Esophagus (tissue), 2 donors: ENCODE data around the gene DCP2. TPM values are rescaled to one million over a fixed set of nuclear protein-coding genes. Genes with fewer than 3 reads are reported as not detected.

Source experiments
- H3K27ac ChIP-seq, 2 donors: one replicate each; pipeline ENCODE4 v1.5.1; 2013; ENCODE audit warnings: low read depth in 2 of 2, mild to moderate bottlenecking in 2 of 2, inconsistent platforms in 1 of 2, low read length in 1 of 2, moderate library complexity in 1 of 2
- H3K27me3 ChIP-seq, 2 donors: one replicate each; pipeline ENCODE4 v1.6.1; 2013; ENCODE audit warnings: low read length in 2 of 2, control low read depth in 1 of 2, mild to moderate bottlenecking in 1 of 2; ENCODE audit not compliant: insufficient read depth in 2 of 2, control insufficient read depth in 1 of 2
- H3K36me3 ChIP-seq, 2 donors: one replicate each; pipeline ENCODE4 v1.6.1; 2013; ENCODE audit warnings: low read length in 1 of 2; ENCODE audit not compliant: control insufficient read depth in 2 of 2, insufficient read depth in 2 of 2
- H3K4me1 ChIP-seq, 2 donors: one replicate each; pipeline ENCODE4 v1.6.1; 2013; ENCODE audit warnings: low read length in 1 of 2; ENCODE audit not compliant: control insufficient read depth in 2 of 2, insufficient read depth in 2 of 2
- H3K4me3 ChIP-seq, 2 donors: one replicate each; pipeline ENCODE4 v1.5.1; 2013; ENCODE audit warnings: low read length in 2 of 2, mild to moderate bottlenecking in 2 of 2, low read depth in 1 of 2, moderate library complexity in 1 of 2
- H3K9me3 ChIP-seq, 2 donors: one replicate each; pipeline ENCODE4 v1.6.1; 2013; ENCODE audit warnings: mild to moderate bottlenecking in 2 of 2, low read depth in 1 of 2, low read length in 1 of 2, moderate library complexity in 1 of 2; ENCODE audit not compliant: control insufficient read depth in 2 of 2, insufficient read depth in 1 of 2
- WGBS, 2 donors: extraction: QIAGEN DNeasy Blood & Tissue Kit; methylation state at CpG; one replicate each; pipeline ENCODE4 v1.1.7; 2013; 5-methylcytosine and 5-hydroxymethylcytosine counted together
- polyA plus RNA-seq, 2 donors: library from polyadenylated mRNA; stranded (reverse); fragments of 200-250 nt; gene quantifications; one replicate each; pipeline ENCODE4 v1.2.3, GENCODE V29; 2013
- donor health status: healthy with polysubstance abuse.
- donor health status: Bipolar disorder and iron deficiency.

The DCP2 gene
- polyA plus RNA-seq, 2 donors: 4.7 to 4.8 TPM

- Histone ChIP-seq H3K27me3 (no peaks in the 10 kb centered on the region), H3K4me1 (peaks cover 3 to 5% of the 10 kb centered on the region in 2 donors), H3K27ac (peak overlapping the region in 1 of 2 donors; percentile 2), H3K4me3 (no peak overlapping the region), H3K36me3 (peaks cover 2 to 29% of the 10 kb centered on the region in 2 donors), H3K9me3 (no peaks in the 10 kb centered on the region)
- WGBS, 2 donors: 67 to 72% methylated on average over 19 of the region's 19 CpGs
Observed at GRCh38 chr5:113059232-113060040, 82.8 kb downstream of the DCP2 start.

DNA sequence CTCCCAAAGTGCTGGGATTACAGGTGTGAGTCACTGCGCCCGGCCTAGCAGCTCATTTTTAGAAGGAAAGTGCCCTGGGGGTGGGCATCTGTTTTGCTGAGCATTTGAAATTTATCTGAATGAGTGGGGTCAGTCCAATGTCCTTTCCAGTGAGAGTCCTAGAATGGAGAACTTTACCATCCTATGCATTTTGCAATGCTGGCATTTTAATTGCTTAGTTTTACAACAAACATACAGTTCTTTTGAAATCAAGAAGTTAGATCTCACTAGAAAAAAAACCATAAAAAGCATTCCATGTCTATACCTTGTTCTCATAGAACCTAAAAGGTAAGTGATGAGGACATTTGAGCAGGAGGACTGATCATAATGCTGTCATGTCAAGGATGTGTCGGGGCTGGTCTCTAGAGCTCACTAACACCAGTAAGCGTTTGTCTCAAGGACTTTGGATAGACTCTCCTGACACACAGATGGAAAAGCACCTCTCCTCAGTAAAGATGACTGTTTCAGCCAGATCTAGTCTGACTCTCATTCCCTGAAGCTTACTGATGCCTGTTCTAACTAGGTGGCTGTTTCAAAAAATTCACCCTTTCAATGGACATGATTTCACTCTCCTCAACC is 83.9 kb downstream of the DCP2 start:
- 84 to 92% methylated on average over 4 of the region's 4 CpGs for WGBS, 2 donors
- no peak overlapping the region for H3K4me3 ChIP-seq
- H3K27ac ChIP-seq: no peak overlapping the region
- H3K4me1 ChIP-seq: peaks cover 3 to 5% of the 10 kb centered on the region in 2 donors
- H3K36me3 ChIP-seq: peaks cover 2 to 25% of the 10 kb centered on the region in 2 donors
- H3K27me3 ChIP-seq: no peaks in the 10 kb centered on the region
- H3K9me3 ChIP-seq: no peaks in the 10 kb centered on the region

GRCh38 chr5:113061846-113062780 is 85.5 kb downstream of the DCP2 start:
- H3K36me3 ChIP-seq: peaks cover 2 to 32% of the 10 kb centered on the region in 2 donors

DNA sequence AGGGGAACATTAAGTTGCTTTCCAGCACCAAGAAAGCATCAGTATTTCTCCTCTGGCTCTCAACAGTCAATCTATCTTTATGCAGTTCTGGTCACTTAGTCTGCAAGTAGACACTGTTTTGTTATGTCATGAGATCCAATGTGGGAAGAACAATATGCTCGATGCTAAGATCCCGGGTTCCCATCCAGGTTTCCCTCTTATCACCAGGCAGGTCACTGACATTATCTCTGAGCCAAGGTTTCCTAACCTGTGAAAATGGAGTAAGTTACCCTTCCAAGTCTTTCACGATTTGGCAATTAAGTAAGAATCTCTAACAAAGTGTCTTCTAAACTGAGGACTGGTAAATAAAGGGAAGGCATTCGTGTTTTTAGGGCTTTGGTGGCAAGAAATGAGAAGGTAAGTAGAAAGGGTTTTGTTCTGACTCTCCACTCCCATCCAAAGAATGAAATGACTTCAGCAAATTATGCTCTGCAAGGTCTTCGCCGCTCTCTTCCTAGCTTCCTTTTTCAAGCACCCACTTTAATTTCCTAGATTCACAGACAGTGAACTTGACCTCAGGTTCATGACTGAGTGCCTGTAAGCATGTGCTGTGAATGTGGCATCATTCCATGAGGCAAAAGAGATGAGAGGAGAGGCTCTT is 86.4 kb downstream of the DCP2 start:
- H3K9me3 ChIP-seq: no peaks in the 10 kb centered on the region
- no peak overlapping the region for H3K4me3 ChIP-seq
- H3K27ac ChIP-seq: no peak overlapping the region
- H3K4me1 ChIP-seq: peaks cover 3% of the 10 kb centered on the region in 2 donors
- peaks cover 2 to 37% of the 10 kb centered on the region in 2 donors for H3K36me3 ChIP-seq
- no peaks in the 10 kb centered on the region for H3K27me3 ChIP-seq
- 84 to 87% methylated on average over 6 of the region's 6 CpGs for WGBS, 2 donors

More at GRCh38 chr5:113061846-113062780, 85.5 kb downstream of the DCP2 start:
- Histone ChIP-seq H3K4me1 (peaks cover 3 to 5% of the 10 kb centered on the region in 2 donors), H3K27me3 (no peaks in the 10 kb centered on the region), H3K27ac (no peak overlapping the region), H3K4me3 (no peak overlapping the region), H3K9me3 (no peaks in the 10 kb centered on the region)
- WGBS, 2 donors: 68 to 74% methylated on average over 5 of the region's 5 CpGs

GRCh38 chr5:113063927-113064326 is 87.3 kb downstream of the DCP2 start:
- peaks cover 2 to 43% of the 10 kb centered on the region in 2 donors for H3K36me3 ChIP-seq
- WGBS, 2 donors: 82 to 85% methylated on average over 12 of the region's 12 CpGs

DNA sequence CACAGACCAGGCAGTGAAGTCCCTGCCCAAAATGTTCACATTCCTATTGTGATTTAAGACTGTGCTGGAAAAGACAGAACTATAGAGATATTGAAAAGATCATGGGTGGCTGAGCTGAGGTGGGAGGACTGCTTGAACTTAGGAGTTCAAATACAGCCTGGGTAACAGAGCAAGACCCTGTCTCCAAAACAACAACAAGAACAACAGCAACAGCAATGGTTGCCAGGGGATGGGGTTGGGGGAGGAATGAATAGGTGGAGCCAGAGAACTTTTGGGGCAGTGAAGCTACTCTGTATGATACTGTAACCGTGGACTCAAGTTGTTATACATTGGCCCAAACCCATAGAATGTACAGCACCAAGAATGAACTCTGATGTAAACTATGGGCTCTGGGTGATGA is 88.2 kb downstream of the DCP2 start:
- Histone ChIP-seq H3K4me1 (no peaks in the 10 kb centered on the region), H3K36me3 (peaks cover 2 to 43% of the 10 kb centered on the region in 2 donors), H3K27ac (no peak overlapping the region), H3K9me3 (no peaks in the 10 kb centered on the region), H3K27me3 (no peaks in the 10 kb centered on the region), H3K4me3 (no peak overlapping the region)
- WGBS, 2 donors: 96 to 100% methylated on average over 1 of the region's 1 CpG

More at GRCh38 chr5:113063927-113064326, 87.3 kb downstream of the DCP2 start:
- Histone ChIP-seq H3K4me1 (no peaks in the 10 kb centered on the region), H3K27ac (no peak overlapping the region), H3K27me3 (no peaks in the 10 kb centered on the region), H3K9me3 (no peaks in the 10 kb centered on the region), H3K4me3 (no peak overlapping the region)

- no peak overlapping the region for H3K27ac ChIP-seq
- no peaks in the 10 kb centered on the region for H3K9me3 ChIP-seq
- no peaks in the 10 kb centered on the region for H3K27me3 ChIP-seq
- H3K36me3 ChIP-seq: peaks cover 2 to 42% of the 10 kb centered on the region in 2 donors
- no peak overlapping the region for H3K4me3 ChIP-seq
- no peaks in the 10 kb centered on the region for H3K4me1 ChIP-seq
- WGBS, 2 donors: 93 to 95% methylated on average over 2 of the region's 2 CpGs
Observed at GRCh38 chr5:113065626-113066025, 89.0 kb downstream of the DCP2 start.

DNA sequence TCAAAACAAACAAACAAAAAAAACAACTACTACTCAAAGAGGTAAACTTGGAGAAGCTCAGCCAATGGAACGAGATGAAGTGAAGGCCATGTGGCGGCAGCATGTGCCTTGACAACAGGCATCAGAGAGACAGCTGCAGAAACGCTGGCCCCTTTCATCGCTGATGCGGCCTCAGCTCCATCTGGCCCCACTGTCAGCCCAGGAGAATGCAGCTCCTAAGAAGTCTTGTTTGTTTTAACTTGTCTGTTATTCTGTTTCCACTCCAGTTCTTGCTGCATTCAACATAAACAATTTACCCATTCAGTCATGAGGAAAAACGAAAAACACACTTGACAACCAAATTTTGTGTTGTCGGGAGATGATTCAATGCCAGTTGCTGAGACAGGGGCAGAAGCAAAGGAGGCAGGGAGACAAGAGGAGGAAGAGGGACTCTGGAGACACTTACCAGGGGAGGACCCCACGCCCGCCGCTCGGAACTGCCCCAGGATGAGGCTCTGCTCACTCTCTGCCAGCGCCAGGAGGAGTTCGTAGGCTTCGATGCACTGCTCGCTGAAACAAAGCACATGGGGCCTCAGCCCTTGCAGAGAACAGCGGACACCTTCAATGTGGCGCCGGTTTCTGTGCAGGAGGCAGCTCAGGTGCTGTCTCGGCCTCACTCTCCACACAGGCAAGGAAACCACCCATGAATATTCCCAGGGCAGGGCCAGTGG is 91.2 kb downstream of the DCP2 start:
- no peak overlapping the region for H3K4me3 ChIP-seq
- peaks cover 2 to 42% of the 10 kb centered on the region in 2 donors for H3K36me3 ChIP-seq
- H3K9me3 ChIP-seq: no peaks in the 10 kb centered on the region
- no peak overlapping the region for H3K27ac ChIP-seq
- H3K4me1 ChIP-seq: no peaks in the 10 kb centered on the region
- WGBS, 2 donors: 82 to 84% methylated on average over 19 of the region's 19 CpGs
- H3K27me3 ChIP-seq: no peaks in the 10 kb centered on the region
